ENCODE measurements around the gene HLX. TPM values are rescaled to one million over a fixed set of nuclear protein-coding genes. Genes with fewer than 3 reads are reported as not detected.
A peak's percentile ranks its signal among the peaks of the same experiment; 100 is the strongest.

HLX gene, protein sequence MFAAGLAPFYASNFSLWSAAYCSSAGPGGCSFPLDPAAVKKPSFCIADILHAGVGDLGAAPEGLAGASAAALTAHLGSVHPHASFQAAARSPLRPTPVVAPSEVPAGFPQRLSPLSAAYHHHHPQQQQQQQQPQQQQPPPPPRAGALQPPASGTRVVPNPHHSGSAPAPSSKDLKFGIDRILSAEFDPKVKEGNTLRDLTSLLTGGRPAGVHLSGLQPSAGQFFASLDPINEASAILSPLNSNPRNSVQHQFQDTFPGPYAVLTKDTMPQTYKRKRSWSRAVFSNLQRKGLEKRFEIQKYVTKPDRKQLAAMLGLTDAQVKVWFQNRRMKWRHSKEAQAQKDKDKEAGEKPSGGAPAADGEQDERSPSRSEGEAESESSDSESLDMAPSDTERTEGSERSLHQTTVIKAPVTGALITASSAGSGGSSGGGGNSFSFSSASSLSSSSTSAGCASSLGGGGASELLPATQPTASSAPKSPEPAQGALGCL
- total RNA-seq: 10 to 100 TPM in 2 of 5 donors, 1 to 10 TPM in 1, under 1 TPM in 2; 0.43 to 38.5 (median 6.1) TPM
- polyA plus RNA-seq: 1 to 10 TPM; 1.7 to 4.7 (median 2.7) TPM
- long read RNA-seq, donor 1, full-length matches to known transcripts: 5 of 5 reads
- long read RNA-seq, donor 1, partial matches to known transcripts: 0 of 5 reads
- long read RNA-seq, donor 1, other reads (novel, unspliced or antisense): 0 of 5 reads
- long read RNA-seq, donor 2, full-length matches to known transcripts: 13 of 13 reads
- long read RNA-seq, donor 2, partial matches to known transcripts: 0 of 13 reads
- long read RNA-seq, donor 2, other reads (novel, unspliced or antisense): 0 of 13 reads
- long read RNA-seq, donor 3, full-length matches to known transcripts: 1 of 1 reads
- long read RNA-seq, donor 3, partial matches to known transcripts: 0 of 1 reads
- long read RNA-seq, donor 3, other reads (novel, unspliced or antisense): 0 of 1 reads
- long read RNA-seq, donor 4, partial matches to known transcripts: 0 of 1 reads
- long read RNA-seq, donor 4, other reads (novel, unspliced or antisense): 0 of 1 reads
- long read RNA-seq, donor 5, full-length matches to known transcripts: 14 of 14 reads
- long read RNA-seq, donor 5, partial matches to known transcripts: 0 of 14 reads
- long read RNA-seq, donor 5, other reads (novel, unspliced or antisense): 0 of 14 reads
- long read RNA-seq, donor 6: 0 reads
- long read RNA-seq, donor 7, full-length matches to known transcripts: 10 of 10 reads
- long read RNA-seq, donor 7, partial matches to known transcripts: 0 of 10 reads
- long read RNA-seq, donor 7, other reads (novel, unspliced or antisense): 0 of 10 reads
- long read RNA-seq, donor 8, full-length matches to known transcripts: 2 of 2 reads
- long read RNA-seq, donor 8, partial matches to known transcripts: 0 of 2 reads
- long read RNA-seq, donor 8, other reads (novel, unspliced or antisense): 0 of 2 reads
- long read RNA-seq, donor 9, full-length matches to known transcripts: 20 of 20 reads
- long read RNA-seq, donor 9, partial matches to known transcripts: 0 of 20 reads
- long read RNA-seq, donor 9, other reads (novel, unspliced or antisense): 0 of 20 reads
- long read RNA-seq, donor 10, full-length matches to known transcripts: 3 of 3 reads
- long read RNA-seq, donor 10, partial matches to known transcripts: 0 of 3 reads
- long read RNA-seq, donor 10, other reads (novel, unspliced or antisense): 0 of 3 reads

GRCh38 chr1:220879076-220879508 lies at the start of gene HLX:
Gene HLX, plus strand, starts transcription at chr1:220879443. Its CDS starts 415 bp downstream, at chr1:220879858.
- Histone ChIP-seq H3K27me3 (peaks cover 4 to 85% (median 41%) of the 10 kb centered on the region in 3 donors), H3K27ac (peak within 1 kb of the TSS; percentile 74 to 95 (median 92)), H3K36me3 (peaks cover 1 to 12% (median 8%) of the 10 kb centered on the region in 4 donors), H3K9me3 (no peaks in the 10 kb centered on the region), H3K4me3 (peak within 1 kb of the TSS; percentile 62 to 89 (median 82)), H3K4me1 (peaks cover 13 to 63% (median 48%) of the 10 kb centered on the region in 4 donors)
- intact Hi-C loops (cut with DNase I; ENCODE audit: low total_unique reads): loop anchor here (10.0 kb wide), 1 partner anchor 326 kb away; no protein-coding TSS in a partner anchor
- peak; percentile 69 to 95 for DNase-seq
- 0 to 2% (median 1%) methylated on average over 25 to 26 of the region's 26 CpGs for WGBS, 5 donors
- TF ChIP-seq POLR2AphosphoS5 (IDR thresholded peaks at IDR 0.05) (peak; percentile 46 to 80 (median 70)), POLR2A (IDR thresholded peaks at IDR 0.05) (no peak)

GRCh38 chr1:220833436-220833835 lies 45.8 kb upstream of the HLX start:
- H3K36me3 ChIP-seq: no peaks in the 10 kb centered on the region
- 84 to 94% (median 88%) methylated on average over 2 of the region's 2 CpGs for WGBS, 5 donors
- no peaks in the 10 kb centered on the region for H3K27me3 ChIP-seq
- H3K27ac ChIP-seq: no peak overlapping the region
- H3K4me3 ChIP-seq: no peak overlapping the region
- DNase-seq: no peak
- intact Hi-C loops (cut with DNase I; ENCODE audit: low total_unique reads): no loop called here
- peaks cover 0 to 3% (median 0%) of the 10 kb centered on the region in 4 donors for H3K9me3 ChIP-seq
- TF ChIP-seq POLR2AphosphoS5 (IDR thresholded peaks at IDR 0.05) (no peak), POLR2A (IDR thresholded peaks at IDR 0.05) (no peak), EP300 (IDR thresholded peaks at IDR 0.05) (no peak)
- TF ChIP-seq, protein P1, sequence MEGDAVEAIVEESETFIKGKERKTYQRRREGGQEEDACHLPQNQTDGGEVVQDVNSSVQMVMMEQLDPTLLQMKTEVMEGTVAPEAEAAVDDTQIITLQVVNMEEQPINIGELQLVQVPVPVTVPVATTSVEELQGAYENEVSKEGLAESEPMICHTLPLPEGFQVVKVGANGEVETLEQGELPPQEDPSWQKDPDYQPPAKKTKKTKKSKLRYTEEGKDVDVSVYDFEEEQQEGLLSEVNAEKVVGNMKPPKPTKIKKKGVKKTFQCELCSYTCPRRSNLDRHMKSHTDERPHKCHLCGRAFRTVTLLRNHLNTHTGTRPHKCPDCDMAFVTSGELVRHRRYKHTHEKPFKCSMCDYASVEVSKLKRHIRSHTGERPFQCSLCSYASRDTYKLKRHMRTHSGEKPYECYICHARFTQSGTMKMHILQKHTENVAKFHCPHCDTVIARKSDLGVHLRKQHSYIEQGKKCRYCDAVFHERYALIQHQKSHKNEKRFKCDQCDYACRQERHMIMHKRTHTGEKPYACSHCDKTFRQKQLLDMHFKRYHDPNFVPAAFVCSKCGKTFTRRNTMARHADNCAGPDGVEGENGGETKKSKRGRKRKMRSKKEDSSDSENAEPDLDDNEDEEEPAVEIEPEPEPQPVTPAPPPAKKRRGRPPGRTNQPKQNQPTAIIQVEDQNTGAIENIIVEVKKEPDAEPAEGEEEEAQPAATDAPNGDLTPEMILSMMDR (IDR thresholded peaks at IDR 0.05): no peak
- H3K4me1 ChIP-seq: no peaks in the 10 kb centered on the region

GRCh38 chr1:220834155-220834870 lies 44.9 kb upstream of the HLX start:
- no peak for DNase-seq
- TF ChIP-seq POLR2A (IDR thresholded peaks at IDR 0.05): no peak
- no peak for TF ChIP-seq EP300 (IDR thresholded peaks at IDR 0.05)
- TF ChIP-seq, protein P1 (IDR thresholded peaks at IDR 0.05): no peak
- TF ChIP-seq POLR2AphosphoS5 (IDR thresholded peaks at IDR 0.05): no peak
- Histone ChIP-seq H3K9me3 (peaks cover 0 to 3% (median 0%) of the 10 kb centered on the region in 4 donors), H3K4me1 (no peaks in the 10 kb centered on the region), H3K27ac (no peak overlapping the region), H3K4me3 (no peak overlapping the region), H3K36me3 (no peaks in the 10 kb centered on the region), H3K27me3 (no peaks in the 10 kb centered on the region)
- 79 to 96% (median 91%) methylated on average over 4 of the region's 4 CpGs for WGBS, 5 donors
- intact Hi-C loops (cut with DNase I; ENCODE audit: low total_unique reads): no loop called here

Data from stomach (tissue), 19 donors.